Gastrocnemius medialis (tissue), 4 donors: ENCODE results near the gene OTOG.

Experiments
- POLR2A ChIP-seq, 2 donors: fragments of 450-650 bp; IDR thresholded peaks; one replicate each; pipeline ENCODE4 v1.6.1; 2017; ENCODE audit warnings: antibody characterized with exemption in 2 of 2, mild to moderate bottlenecking in 2 of 2, moderate library complexity in 2 of 2
- TF ChIP-seq, protein P1 (sequence below), 5 experiments: fragments of 450-650 bp in 3 of 5; fragments of 200-600 bp in 2 of 5; sonication (generic) in 2 of 5; IDR thresholded peaks in 4 of 5; conservative IDR thresholded peaks in 1 of 5; 1 replicate in 4 of 5; 2 replicates in 1 of 5; pipeline ENCODE4 v1.5.1; 2016 to 2019; ENCODE audit warnings: antibody characterized with exemption in 5 of 5, mild to moderate bottlenecking in 3 of 5, moderate library complexity in 3 of 5

- TF ChIP-seq POLR2A (IDR thresholded peaks at IDR 0.05): no peak
- TF ChIP-seq, protein P1, sequence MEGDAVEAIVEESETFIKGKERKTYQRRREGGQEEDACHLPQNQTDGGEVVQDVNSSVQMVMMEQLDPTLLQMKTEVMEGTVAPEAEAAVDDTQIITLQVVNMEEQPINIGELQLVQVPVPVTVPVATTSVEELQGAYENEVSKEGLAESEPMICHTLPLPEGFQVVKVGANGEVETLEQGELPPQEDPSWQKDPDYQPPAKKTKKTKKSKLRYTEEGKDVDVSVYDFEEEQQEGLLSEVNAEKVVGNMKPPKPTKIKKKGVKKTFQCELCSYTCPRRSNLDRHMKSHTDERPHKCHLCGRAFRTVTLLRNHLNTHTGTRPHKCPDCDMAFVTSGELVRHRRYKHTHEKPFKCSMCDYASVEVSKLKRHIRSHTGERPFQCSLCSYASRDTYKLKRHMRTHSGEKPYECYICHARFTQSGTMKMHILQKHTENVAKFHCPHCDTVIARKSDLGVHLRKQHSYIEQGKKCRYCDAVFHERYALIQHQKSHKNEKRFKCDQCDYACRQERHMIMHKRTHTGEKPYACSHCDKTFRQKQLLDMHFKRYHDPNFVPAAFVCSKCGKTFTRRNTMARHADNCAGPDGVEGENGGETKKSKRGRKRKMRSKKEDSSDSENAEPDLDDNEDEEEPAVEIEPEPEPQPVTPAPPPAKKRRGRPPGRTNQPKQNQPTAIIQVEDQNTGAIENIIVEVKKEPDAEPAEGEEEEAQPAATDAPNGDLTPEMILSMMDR (IDR thresholded peaks at IDR 0.05 in 4 of 5, conservative IDR thresholded peaks at IDR 0.05 in 1 of 5): no peak
These were observed 47.7 kb downstream of the OTOG start for GRCh38 chr11:17594686-17595192.
